ENCODE data around the gene PTPRG.

PTPRG gene

GRCh38 chr3:61936344-61936937 lies 375.1 kb downstream of the PTPRG start:
- peak in 3 of 4 experiments; percentile 3 to 23 (median 18) for DNase-seq

GRCh38 chr3:61937477-61937876 lies 376.1 kb downstream of the PTPRG start:
- no peak for DNase-seq

- DNase-seq: no peak
Observed at GRCh38 chr3:61938878-61939549, 377.6 kb downstream of the PTPRG start.

- no peak for DNase-seq
Observed at GRCh38 chr3:61940236-61940635, 378.9 kb downstream of the PTPRG start.

- no peak for DNase-seq
Observed at GRCh38 chr3:61943975-61944374, 382.6 kb downstream of the PTPRG start.

- DNase-seq: no peak
Observed at GRCh38 chr3:61944726-61945125, 383.4 kb downstream of the PTPRG start.

- no peak for DNase-seq
Observed at GRCh38 chr3:61945657-61946056, 384.3 kb downstream of the PTPRG start.

GRCh38 chr3:61946570-61947324 lies 385.4 kb downstream of the PTPRG start:
- DNase-seq: no peak

- no peak for DNase-seq
Observed at GRCh38 chr3:61947456-61947855, 386.1 kb downstream of the PTPRG start.

- DNase-seq: no peak
Observed at GRCh38 chr3:61948699-61949305, 387.4 kb downstream of the PTPRG start.

- no peak for DNase-seq
Observed at GRCh38 chr3:61954097-61954540, 392.7 kb downstream of the PTPRG start.

GRCh38 chr3:61955483-61955882 lies 394.1 kb downstream of the PTPRG start:
- no peak for DNase-seq

- DNase-seq: no peak
Observed at GRCh38 chr3:61956236-61956635, 394.9 kb downstream of the PTPRG start.

- no peak for DNase-seq
Observed at GRCh38 chr3:61957259-61957658, 395.9 kb downstream of the PTPRG start.

- no peak for DNase-seq
Observed at GRCh38 chr3:61960976-61961375, 399.6 kb downstream of the PTPRG start.

GRCh38 chr3:61961900-61962299 lies 400.5 kb downstream of the PTPRG start:
- DNase-seq: no peak

- DNase-seq: no peak
Observed at GRCh38 chr3:61964566-61964965, 403.2 kb downstream of the PTPRG start.

- no peak for DNase-seq
Observed at GRCh38 chr3:61965770-61966131, 404.4 kb downstream of the PTPRG start.

GRCh38 chr3:61966200-61966599 lies 404.8 kb downstream of the PTPRG start:
- DNase-seq: no peak

- no peak for DNase-seq
Observed at GRCh38 chr3:61967019-61967418, 405.6 kb downstream of the PTPRG start.

GRCh38 chr3:61967937-61968336 lies 406.6 kb downstream of the PTPRG start:
- DNase-seq: no peak

- DNase-seq: no peak
Observed at GRCh38 chr3:61974662-61975061, 413.3 kb downstream of the PTPRG start.

- DNase-seq: no peak
Observed at GRCh38 chr3:61975199-61975598, 413.8 kb downstream of the PTPRG start.

All from suppressor macrophage (primary cell).